Left ventricle myocardium inferior (tissue), 1 donor: ENCODE results near the gene PDK2. TPM values are rescaled to one million over a fixed set of nuclear protein-coding genes. Genes with fewer than 3 reads are reported as not detected.

Source experiments
- DNase-seq: peaks from one replicate; pipeline ENCODE4 v3.0.0-alpha.2; 2020
- H3K27ac ChIP-seq: fragments of 200-600 bp; replicated peaks from 2 replicates; pipeline ENCODE4 v1.8.0; 2021
- H3K27me3 ChIP-seq: fragments of 200-600 bp; 2 replicates; pipeline ENCODE4 v1.8.0; 2021; ENCODE audit warnings: low read depth
- H3K36me3 ChIP-seq: fragments of 200-600 bp; 2 replicates; pipeline ENCODE4 v1.8.0; 2021
- H3K4me1 ChIP-seq: fragments of 200-600 bp; 2 replicates; pipeline ENCODE4 v1.8.0; 2021
- H3K4me3 ChIP-seq: fragments of 200-600 bp; 2 replicates; pipeline ENCODE4 v1.8.0; 2021; ENCODE audit warnings: mild to moderate bottlenecking, moderate library complexity
- H3K9me3 ChIP-seq: fragments of 200-600 bp; replicated peaks from 2 replicates; pipeline ENCODE4 v1.8.0; 2021
- intact Hi-C: fragments of 100-400 bp; cut with micrococcal nuclease; formaldehyde crosslinking; loops from one replicate; pipeline ENCODE4 v1.11.0; 2022
- total RNA-seq: library from RNA; stranded (reverse); fragmentation: NEBNext Ultra II Directional; extraction: Animal tissue kit (Norgen Biotek cat#: 25700); gene quantifications from one replicate; pipeline ENCODE4 v1.2.1, GENCODE V29; 2021
- TF ChIP-seq, protein P1 (sequence below): fragments of 200-600 bp; IDR thresholded peaks from 2 replicates; pipeline ENCODE4 v1.8.0; 2021; ENCODE audit warnings: antibody characterized with exemption, mild to moderate bottlenecking, borderline replicate concordance
- donor health status: DM: no; HTN: yes; CAD: no; lungs with severe emphysema.

The PDK2 gene
- total RNA-seq, 1 donor from 2014 or later: 206 TPM

GRCh38 chr17:50149417-50150353, 54.5 kb downstream of the PDK2 start:
- intact Hi-C loops: no loop called here
- peaks cover 98% of the 10 kb centered on the region for H3K4me1 ChIP-seq

GRCh38 chr17:50150354-50151040, 55.3 kb downstream of the PDK2 start, which contains the start of gene PPP1R9B:
Gene PPP1R9B (minus strand): TSS chr17:50150677. CDS start chr17:50150513, 164 bp downstream.
- DNase-seq: no peak
- Histone ChIP-seq H3K9me3 (no peaks in the 10 kb centered on the region), H3K4me1 (peaks cover 98% of the 10 kb centered on the region), H3K4me3 (peak within 1 kb of the TSS; percentile 98), H3K27me3 (no peaks in the 10 kb centered on the region), H3K36me3 (no peaks in the 10 kb centered on the region), H3K27ac (peak within 1 kb of the TSS; percentile 98)
- intact Hi-C loops: no loop called here
- TF ChIP-seq, protein P1, sequence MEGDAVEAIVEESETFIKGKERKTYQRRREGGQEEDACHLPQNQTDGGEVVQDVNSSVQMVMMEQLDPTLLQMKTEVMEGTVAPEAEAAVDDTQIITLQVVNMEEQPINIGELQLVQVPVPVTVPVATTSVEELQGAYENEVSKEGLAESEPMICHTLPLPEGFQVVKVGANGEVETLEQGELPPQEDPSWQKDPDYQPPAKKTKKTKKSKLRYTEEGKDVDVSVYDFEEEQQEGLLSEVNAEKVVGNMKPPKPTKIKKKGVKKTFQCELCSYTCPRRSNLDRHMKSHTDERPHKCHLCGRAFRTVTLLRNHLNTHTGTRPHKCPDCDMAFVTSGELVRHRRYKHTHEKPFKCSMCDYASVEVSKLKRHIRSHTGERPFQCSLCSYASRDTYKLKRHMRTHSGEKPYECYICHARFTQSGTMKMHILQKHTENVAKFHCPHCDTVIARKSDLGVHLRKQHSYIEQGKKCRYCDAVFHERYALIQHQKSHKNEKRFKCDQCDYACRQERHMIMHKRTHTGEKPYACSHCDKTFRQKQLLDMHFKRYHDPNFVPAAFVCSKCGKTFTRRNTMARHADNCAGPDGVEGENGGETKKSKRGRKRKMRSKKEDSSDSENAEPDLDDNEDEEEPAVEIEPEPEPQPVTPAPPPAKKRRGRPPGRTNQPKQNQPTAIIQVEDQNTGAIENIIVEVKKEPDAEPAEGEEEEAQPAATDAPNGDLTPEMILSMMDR: no peak

More at GRCh38 chr17:50149417-50150353, 54.5 kb downstream of the PDK2 start:
- Histone ChIP-seq H3K4me3 (peak overlapping the region; percentile 98), H3K9me3 (no peaks in the 10 kb centered on the region), H3K27ac (peak overlapping the region; percentile 98), H3K36me3 (peaks cover 7% of the 10 kb centered on the region), H3K27me3 (no peaks in the 10 kb centered on the region)
- TF ChIP-seq, protein P1: peak; percentile 41
- peak; percentile 66 for DNase-seq

DNA sequence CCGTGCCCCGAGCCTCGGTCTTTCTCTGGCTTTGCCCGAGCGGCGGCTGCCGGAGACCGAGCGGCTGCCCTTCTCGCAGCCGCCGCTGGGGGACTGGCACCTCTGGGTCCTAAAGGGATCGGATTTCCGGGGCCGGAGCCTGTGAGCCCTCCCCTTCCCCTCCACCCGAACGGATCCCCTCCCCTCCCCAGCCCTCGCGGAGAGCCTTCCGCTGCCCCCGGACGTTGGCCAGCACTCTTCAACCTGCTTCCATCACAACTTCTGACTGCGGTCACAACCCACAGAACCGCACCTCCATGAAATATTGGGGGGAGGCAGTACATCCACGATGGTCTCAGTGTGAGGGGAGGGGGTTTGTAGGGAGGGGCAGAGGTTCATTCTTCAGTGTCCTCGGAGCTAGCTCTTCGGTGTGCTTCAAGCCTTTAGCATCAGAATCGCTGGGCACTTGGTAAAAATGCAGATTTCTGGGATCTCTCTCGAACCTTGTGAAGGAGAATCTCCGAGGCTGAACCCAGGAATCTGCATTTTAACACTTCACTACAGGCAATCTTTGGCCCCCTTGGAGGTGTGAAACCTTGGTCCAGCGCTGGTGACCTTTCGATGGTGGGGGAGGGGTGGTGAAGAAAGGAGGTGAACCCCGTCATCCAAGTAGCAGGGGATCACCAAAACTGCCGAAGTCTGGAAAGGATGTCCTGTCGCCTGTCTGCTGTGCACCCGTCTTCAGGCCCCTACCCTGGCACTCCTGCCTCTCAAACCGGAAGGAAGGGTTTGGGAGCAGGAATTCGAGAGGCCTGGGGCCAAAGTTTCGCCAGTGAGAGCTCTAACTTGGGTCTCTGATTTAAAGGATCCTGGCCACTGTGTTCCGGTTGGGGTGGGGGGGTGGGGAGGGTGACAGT, 56.1 kb downstream of the PDK2 start:
- peak; percentile 91 for DNase-seq
- peaks cover 94% of the 10 kb centered on the region for H3K4me1 ChIP-seq
- no peaks in the 10 kb centered on the region for H3K9me3 ChIP-seq
- no peaks in the 10 kb centered on the region for H3K36me3 ChIP-seq
- intact Hi-C loops: no loop called here
- no peaks in the 10 kb centered on the region for H3K27me3 ChIP-seq
- TF ChIP-seq, protein P1: peak; percentile 80
- peak overlapping the region; percentile 98 for H3K4me3 ChIP-seq
- peak overlapping the region; percentile 98 for H3K27ac ChIP-seq

DNA sequence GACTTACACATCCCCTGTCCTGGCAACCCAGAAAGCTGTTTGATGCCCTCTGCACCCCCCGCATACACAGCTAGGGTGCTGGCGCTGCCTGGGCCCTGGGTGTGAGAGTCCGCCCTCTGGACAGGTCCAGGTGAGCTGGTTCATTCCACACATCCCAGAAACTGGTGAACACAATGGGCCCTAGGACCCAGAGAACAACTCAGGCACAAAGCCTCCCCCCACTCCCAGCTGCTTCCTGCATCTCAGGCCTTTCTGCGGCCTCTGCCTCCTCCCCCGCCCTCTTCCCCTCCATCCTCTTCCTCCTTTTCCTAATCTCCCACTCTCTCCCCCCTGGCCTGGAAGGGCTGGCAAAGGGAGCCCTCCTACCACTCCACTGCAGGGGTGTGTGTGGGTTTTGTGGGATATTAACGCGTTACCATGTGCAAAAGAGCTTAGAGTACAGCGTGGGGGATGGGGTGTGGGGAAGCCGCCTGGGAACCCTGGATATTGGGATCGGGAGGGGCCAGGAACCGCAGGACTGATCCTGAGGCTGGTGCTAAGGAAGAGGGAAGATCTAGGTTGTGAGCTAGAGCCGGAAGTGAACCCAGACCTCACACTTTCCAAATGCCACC, 56.9 kb downstream of the PDK2 start:
- intact Hi-C loops: no loop called here
- no peaks in the 10 kb centered on the region for H3K27me3 ChIP-seq
- peak overlapping the region; percentile 98 for H3K4me3 ChIP-seq
- DNase-seq: peak; percentile 87
- TF ChIP-seq, protein P1: no peak
- no peaks in the 10 kb centered on the region for H3K36me3 ChIP-seq
- H3K4me1 ChIP-seq: peaks cover 87% of the 10 kb centered on the region
- H3K9me3 ChIP-seq: no peaks in the 10 kb centered on the region
- H3K27ac ChIP-seq: peak overlapping the region; percentile 98
